Measurements from ENCODE around the gene MYLK.

DNA sequence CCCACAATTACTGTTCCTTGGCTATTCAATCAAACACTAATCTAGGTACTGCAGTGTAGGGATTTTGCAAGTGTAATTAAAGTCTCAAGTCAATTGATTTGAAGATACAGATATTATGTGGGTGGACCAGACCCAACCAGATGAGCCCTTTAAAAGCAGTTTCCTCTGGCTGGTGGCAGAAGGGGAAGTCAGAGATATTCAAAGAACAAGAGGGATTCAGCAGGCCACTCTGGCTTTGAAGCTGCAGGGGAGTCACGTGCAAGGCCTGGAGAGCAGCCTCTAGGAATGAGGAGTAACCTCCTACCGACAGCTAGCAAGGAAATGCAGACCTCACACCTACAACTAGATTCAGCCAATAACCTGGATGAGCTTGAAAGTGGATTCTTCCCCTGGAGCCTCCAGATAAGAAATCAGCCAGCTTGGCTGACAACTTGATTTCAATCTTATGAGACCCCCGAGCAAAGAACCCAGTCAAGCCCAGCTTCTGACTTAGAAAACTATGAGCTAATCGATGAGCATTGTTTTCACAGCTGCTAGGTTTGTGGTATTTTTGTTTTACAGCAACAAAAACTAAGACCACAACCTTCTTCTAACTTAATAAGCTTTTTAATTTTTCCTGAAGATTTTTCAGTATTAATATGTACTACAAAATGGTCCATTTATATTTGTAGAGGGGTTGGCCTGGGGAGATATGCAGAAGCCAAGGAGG, 312.7 kb downstream of the MYLK start:
- TF ChIP-seq, protein P1, sequence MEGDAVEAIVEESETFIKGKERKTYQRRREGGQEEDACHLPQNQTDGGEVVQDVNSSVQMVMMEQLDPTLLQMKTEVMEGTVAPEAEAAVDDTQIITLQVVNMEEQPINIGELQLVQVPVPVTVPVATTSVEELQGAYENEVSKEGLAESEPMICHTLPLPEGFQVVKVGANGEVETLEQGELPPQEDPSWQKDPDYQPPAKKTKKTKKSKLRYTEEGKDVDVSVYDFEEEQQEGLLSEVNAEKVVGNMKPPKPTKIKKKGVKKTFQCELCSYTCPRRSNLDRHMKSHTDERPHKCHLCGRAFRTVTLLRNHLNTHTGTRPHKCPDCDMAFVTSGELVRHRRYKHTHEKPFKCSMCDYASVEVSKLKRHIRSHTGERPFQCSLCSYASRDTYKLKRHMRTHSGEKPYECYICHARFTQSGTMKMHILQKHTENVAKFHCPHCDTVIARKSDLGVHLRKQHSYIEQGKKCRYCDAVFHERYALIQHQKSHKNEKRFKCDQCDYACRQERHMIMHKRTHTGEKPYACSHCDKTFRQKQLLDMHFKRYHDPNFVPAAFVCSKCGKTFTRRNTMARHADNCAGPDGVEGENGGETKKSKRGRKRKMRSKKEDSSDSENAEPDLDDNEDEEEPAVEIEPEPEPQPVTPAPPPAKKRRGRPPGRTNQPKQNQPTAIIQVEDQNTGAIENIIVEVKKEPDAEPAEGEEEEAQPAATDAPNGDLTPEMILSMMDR (IDR thresholded peaks at IDR 0.05; ENCODE audit: low read depth, low read length, missing input control), result no peak
- TF ChIP-seq SP1 (IDR thresholded peaks at IDR 0.05) (no peak), RAD21 (IDR thresholded peaks at IDR 0.05) (no peak), EGR1 (IDR thresholded peaks at IDR 0.05; ENCODE audit: low read depth in 2 of 2) (no peak), FOXA1 (IDR thresholded peaks at IDR 0.05) (no peak), YY1 (IDR thresholded peaks at IDR 0.05) (no peak), RXRA (IDR thresholded peaks at IDR 0.05) (no peak), TAF1 (conservative IDR thresholded peaks at IDR 0.05) (no peak)
- TF ChIP-seq, protein P2, sequence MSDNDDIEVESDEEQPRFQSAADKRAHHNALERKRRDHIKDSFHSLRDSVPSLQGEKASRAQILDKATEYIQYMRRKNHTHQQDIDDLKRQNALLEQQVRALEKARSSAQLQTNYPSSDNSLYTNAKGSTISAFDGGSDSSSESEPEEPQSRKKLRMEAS (IDR thresholded peaks at IDR 0.05), result no peak
- TF ChIP-seq, protein P3, sequence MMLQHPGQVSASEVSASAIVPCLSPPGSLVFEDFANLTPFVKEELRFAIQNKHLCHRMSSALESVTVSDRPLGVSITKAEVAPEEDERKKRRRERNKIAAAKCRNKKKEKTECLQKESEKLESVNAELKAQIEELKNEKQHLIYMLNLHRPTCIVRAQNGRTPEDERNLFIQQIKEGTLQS (IDR thresholded peaks at IDR 0.05), result no peak
- TF ChIP-seq, protein P4, sequence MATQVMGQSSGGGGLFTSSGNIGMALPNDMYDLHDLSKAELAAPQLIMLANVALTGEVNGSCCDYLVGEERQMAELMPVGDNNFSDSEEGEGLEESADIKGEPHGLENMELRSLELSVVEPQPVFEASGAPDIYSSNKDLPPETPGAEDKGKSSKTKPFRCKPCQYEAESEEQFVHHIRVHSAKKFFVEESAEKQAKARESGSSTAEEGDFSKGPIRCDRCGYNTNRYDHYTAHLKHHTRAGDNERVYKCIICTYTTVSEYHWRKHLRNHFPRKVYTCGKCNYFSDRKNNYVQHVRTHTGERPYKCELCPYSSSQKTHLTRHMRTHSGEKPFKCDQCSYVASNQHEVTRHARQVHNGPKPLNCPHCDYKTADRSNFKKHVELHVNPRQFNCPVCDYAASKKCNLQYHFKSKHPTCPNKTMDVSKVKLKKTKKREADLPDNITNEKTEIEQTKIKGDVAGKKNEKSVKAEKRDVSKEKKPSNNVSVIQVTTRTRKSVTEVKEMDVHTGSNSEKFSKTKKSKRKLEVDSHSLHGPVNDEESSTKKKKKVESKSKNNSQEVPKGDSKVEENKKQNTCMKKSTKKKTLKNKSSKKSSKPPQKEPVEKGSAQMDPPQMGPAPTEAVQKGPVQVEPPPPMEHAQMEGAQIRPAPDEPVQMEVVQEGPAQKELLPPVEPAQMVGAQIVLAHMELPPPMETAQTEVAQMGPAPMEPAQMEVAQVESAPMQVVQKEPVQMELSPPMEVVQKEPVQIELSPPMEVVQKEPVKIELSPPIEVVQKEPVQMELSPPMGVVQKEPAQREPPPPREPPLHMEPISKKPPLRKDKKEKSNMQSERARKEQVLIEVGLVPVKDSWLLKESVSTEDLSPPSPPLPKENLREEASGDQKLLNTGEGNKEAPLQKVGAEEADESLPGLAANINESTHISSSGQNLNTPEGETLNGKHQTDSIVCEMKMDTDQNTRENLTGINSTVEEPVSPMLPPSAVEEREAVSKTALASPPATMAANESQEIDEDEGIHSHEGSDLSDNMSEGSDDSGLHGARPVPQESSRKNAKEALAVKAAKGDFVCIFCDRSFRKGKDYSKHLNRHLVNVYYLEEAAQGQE (IDR thresholded peaks at IDR 0.05), result no peak
- TF ChIP-seq, protein P5, sequence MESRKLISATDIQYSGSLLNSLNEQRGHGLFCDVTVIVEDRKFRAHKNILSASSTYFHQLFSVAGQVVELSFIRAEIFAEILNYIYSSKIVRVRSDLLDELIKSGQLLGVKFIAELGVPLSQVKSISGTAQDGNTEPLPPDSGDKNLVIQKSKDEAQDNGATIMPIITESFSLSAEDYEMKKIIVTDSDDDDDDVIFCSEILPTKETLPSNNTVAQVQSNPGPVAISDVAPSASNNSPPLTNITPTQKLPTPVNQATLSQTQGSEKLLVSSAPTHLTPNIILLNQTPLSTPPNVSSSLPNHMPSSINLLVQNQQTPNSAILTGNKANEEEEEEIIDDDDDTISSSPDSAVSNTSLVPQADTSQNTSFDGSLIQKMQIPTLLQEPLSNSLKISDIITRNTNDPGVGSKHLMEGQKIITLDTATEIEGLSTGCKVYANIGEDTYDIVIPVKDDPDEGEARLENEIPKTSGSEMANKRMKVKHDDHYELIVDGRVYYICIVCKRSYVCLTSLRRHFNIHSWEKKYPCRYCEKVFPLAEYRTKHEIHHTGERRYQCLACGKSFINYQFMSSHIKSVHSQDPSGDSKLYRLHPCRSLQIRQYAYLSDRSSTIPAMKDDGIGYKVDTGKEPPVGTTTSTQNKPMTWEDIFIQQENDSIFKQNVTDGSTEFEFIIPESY (IDR thresholded peaks at IDR 0.05), result no peak

Measured in liver (tissue), 3 donors.